Measurements from ENCODE around the gene RNF34.

DNA sequence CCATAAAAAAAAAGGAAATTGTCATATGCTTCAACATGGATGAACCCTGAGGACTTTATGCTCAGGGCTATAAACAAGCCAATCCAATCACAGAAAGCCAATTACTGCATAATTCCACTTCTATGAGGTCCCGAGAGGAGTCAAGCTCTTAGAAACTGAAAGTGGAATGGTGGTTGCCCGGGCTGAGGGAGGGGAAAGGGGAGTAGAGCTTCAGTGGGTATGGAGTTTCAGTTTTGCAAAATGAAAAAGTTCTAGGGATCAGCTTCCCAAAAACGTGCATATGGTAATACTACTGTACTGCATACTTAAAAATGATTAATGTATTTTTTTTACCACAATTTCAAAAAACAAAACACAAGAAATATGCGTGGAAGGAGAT is 52.0 kb downstream of the RNF34 start:
- no peak for TF ChIP-seq POLR2A (IDR thresholded peaks at IDR 0.05)
- TF ChIP-seq, protein P1, sequence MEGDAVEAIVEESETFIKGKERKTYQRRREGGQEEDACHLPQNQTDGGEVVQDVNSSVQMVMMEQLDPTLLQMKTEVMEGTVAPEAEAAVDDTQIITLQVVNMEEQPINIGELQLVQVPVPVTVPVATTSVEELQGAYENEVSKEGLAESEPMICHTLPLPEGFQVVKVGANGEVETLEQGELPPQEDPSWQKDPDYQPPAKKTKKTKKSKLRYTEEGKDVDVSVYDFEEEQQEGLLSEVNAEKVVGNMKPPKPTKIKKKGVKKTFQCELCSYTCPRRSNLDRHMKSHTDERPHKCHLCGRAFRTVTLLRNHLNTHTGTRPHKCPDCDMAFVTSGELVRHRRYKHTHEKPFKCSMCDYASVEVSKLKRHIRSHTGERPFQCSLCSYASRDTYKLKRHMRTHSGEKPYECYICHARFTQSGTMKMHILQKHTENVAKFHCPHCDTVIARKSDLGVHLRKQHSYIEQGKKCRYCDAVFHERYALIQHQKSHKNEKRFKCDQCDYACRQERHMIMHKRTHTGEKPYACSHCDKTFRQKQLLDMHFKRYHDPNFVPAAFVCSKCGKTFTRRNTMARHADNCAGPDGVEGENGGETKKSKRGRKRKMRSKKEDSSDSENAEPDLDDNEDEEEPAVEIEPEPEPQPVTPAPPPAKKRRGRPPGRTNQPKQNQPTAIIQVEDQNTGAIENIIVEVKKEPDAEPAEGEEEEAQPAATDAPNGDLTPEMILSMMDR (IDR thresholded peaks at IDR 0.05), result no peak
